HG02798 (cell line): ENCODE data around the gene PAQR3.
"Not testable (repeated sequence)": the region's sequence is repeated elsewhere in the genome, so short reads cannot be mapped to it uniquely, and the experiment has no call there.

Experiments used
- ATAC-seq: cut with Tn5 transposase; IDR thresholded peaks from one replicate; pipeline ENCODE4 v1.9.1; 2021; ENCODE audit warnings: mild to moderate bottlenecking; ENCODE audit not compliant: unreplicated experiment, poor library complexity

Gene PAQR3

DNA sequence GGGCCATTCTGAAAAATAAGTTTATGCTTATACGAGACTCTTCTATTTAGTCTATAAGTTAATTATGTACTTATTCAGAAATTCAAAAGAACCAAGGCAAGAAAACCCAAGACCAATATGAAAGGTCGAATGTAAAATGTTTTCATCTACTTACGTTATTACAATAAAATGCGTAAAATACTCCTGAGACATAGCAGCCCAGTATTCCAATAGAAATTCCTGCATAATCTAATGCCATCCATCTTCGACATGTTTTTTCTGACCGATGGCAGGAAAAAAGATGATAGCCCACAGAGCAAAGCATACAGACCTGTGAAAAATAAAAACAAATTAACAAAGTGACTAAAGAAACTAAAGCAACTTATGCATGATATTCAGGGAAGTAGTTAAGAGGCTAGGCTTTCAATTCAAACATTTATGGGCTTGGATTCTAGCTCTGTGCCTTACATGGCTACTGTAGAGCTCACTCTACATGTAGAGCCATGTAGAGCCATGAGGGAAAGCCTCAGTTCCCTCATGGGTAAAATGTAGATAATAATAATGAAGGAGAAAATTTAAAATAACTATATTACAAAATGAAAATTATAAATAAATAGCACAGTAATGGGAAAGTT is 9.1 kb downstream of the PAQR3 start:
- ATAC-seq = no peak

- no peak for ATAC-seq
These were observed 10.4 kb downstream of the PAQR3 start for GRCh38 chr4:78928835-78929234.

DNA sequence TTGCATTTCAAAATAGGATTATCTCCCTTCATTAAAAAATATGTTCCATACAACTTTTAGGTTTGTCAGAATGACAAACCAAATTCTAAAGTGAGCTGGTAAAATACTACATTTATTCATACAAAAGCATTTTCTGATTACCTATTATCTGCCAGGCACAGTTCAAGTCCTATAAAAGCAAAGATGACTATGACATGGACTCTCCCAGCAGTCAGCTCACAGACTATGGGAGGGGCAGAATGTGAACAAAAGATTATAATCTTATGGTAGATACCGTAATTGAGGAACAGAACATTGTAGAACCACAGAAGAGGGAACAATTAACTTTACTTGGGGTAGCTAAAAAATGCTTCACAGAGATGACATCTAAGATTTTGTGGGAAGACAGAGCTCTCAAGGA is 12.4 kb downstream of the PAQR3 start:
- no peak for ATAC-seq

DNA sequence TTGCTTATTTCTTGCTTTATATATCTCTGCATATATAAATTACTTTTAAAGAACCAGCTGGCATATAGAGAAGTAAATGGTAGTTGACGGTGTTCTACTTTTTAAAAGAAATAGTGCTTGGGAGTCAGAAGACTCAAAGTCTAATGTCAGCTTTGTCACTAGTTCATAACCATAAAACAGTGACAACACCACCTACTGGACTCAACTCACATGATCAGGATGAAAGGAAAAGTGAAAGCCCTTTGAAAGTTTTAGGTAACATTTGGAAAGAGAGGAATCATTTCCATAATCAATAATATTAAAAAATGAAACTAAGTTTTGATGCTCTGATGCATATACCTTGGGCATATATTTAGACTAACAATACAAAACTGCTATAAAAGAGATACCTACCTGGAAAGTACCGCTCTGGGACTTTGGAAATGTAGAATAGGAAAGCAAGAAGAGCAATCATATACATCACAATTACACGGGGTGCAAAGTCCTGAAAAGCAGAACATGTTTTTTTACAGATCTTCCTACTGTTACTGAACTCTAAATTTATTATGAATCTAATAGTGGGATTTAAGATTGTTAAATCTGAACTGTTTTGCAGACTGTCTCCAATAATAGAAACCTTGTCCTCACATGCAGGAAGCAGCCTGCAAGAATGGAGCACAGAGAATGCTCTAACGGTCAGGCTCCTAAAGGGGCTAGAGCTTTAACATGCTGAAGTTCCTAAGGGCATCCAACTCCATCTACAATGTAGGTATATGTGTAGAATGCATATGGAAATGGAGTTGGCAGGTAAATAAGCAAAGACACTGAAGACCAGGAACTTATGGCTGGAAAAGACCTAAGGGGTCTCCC is 15.6 kb downstream of the PAQR3 start:
- no peak for ATAC-seq

- no peak for ATAC-seq
These were observed 17.0 kb downstream of the PAQR3 start for GRCh38 chr4:78922207-78922606.

DNA sequence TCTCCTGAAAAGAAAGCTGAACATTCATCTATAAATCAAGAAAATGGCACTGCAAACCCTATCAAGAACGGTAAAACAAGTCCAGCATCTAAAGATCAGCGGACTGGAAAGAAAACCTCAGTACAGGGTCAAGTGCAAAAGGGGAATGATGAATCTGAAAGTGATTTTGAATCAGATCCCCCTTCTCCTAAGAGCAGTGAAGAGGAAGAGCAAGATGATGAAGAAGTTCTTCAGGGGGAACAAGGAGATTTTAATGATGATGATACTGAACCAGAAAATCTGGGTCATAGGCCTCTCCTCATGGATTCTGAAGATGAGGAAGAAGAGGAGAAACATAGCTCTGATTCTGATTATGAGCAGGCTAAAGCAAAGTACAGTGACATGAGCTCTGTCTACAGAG is 28.6 kb downstream of the PAQR3 start:
- no peak for ATAC-seq

- not testable (repeated sequence) for ATAC-seq
These were observed 30.3 kb downstream of the PAQR3 start for GRCh38 chr4:78908974-78909373.

- no peak for ATAC-seq
These were observed 31.6 kb downstream of the PAQR3 start for GRCh38 chr4:78907638-78908037.

- ATAC-seq = no peak
These were observed 35.1 kb downstream of the PAQR3 start for GRCh38 chr4:78904143-78904542.

GRCh38 chr4:78902298-78902697 is 36.9 kb downstream of the PAQR3 start:
- no peak for ATAC-seq

GRCh38 chr4:78901882-78902281 is 37.4 kb downstream of the PAQR3 start:
- ATAC-seq = no peak

DNA sequence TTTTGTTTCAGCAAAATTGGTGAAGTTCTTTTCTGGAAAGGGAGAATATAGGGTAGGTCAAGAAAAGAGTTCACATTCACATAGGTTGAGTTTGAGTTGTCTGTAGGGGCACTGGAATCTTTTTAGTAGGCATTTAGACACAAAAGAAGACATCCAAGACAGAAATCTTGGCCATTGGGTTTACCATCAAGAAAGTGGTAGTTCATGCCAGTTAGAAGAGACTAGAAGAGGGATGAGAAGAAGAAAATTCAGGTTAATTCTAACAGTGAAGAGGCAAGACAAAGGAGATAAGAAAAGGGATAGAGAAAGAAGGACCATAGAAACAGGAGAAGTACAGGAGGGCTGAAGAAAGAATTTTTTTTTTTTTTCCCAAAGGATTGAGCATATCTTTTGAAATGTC is 39.9 kb downstream of the PAQR3 start:
- no peak for ATAC-seq

GRCh38 chr4:78889955-78890354 is 49.3 kb downstream of the PAQR3 start:
- ATAC-seq = no peak

DNA sequence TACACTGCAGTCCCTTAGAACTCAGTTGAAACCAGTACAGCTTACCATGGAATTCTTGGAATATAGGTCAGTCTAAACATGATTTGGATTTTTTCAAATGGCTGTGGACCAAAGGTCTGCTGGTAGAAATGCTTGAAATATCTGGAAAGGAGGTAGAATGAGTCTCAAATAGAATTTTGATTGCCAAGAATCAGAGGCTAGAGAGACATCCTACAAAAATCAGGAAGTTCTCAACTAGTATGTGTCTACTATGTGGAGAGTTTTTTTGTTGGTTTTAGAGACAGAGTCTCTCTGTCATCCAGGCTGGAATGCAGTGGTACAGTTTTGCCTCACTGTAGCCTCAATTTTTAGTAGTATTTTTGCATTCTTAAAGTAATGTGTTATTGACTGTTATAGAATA is 53.6 kb downstream of the PAQR3 start:
- ATAC-seq = no peak

DNA sequence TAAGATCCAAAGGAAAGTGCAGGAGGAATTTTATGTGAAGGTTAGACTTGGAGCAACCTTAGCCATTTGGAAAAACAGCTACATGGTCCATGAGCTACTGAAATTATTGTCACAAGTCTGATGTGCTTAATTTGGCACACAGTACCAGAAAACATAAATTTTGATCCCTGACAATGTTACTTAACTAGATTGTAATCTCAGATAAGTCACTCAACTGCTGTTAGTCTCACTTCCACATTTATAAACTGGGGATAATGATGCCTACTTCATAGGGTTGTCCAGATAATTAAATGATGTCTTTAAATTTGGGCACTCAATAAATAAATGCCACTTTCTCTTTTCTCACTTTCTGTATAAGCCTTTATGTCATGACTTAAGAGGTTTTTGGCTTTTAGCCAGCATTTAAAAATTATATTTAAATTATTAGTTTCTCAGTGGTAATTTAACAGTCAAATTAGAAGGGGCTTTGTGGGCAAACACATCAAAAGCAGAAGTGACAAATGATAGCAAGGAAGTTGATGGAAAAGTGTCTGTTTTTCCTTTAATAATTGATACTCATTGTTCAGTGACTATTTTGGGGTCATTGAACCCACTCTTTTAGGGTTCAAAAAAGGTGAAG is 58.3 kb downstream of the PAQR3 start:
- no peak for ATAC-seq

DNA sequence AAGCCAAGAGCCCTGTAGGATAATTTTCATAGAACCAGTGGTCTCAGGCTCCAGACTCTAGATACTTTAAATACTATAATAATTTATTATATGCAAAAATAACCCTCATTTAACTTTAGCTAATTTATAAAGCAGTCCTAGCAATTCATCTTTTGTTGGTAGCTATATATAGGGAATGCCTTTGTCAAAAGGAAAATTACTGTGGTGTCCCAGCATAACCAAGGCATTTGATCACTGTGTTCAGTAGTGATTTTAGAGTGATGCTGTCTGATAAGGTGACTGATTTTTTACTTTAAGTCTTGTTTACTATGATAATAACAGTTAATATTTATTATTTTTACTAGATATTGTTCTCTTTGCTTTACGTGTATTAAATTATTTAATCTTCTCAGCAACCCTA is 61.2 kb downstream of the PAQR3 start:
- no peak for ATAC-seq

- ATAC-seq = no peak
These were observed 62.5 kb downstream of the PAQR3 start for GRCh38 chr4:78876568-78877320.

GRCh38 chr4:78870056-78870455 is 69.2 kb downstream of the PAQR3 start:
- no peak for ATAC-seq

- ATAC-seq = not testable (repeated sequence)
These were observed 70.5 kb downstream of the PAQR3 start for GRCh38 chr4:78868712-78869111.

DNA sequence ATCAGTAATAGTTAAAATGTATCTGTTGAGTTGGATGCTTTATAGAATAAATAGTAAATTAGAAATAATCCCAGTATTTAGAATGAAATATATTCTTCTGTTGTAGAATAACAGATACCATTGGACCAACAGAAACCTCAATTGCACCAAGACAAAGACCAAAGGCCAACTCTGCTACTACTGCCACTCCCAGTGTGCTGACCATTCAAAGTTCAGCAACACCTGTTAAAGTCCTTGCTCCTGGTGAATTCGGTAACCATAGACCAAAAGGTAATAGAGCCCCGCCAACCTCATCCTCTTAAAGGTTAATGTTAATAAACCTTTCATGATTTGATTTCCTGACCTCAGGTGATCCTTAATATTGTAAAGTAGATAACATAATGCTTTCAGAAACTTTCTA is 73.8 kb downstream of the PAQR3 start:
- ATAC-seq = no peak
